ENCODE results near the gene AKR7A2.

GRCh38 chr1:19300211-19300610, 11.7 kb downstream of the AKR7A2 start:
- TF ChIP-seq CTCF (IDR thresholded peaks at IDR 0.05 in 2 of 3, conservative IDR thresholded peaks at IDR 0.05 in 1 of 3; ENCODE audit: control insufficient read depth in 2 of 3, extremely low read depth in 1 of 3, insufficient read depth in 1 of 3, low read depth in 3 of 3, low read length in 3 of 3) (no peak), USF1 (IDR thresholded peaks at IDR 0.05; ENCODE audit: borderline replicate concordance, extremely low read length, insufficient read depth, low read depth, low read length) (no peak), MLLT1 (IDR thresholded peaks at IDR 0.05) (no peak), BACH1 (IDR thresholded peaks at IDR 0.05; ENCODE audit: borderline replicate concordance) (no peak), E4F1 (IDR thresholded peaks at IDR 0.05; ENCODE audit: borderline replicate concordance, partially characterized antibody) (no peak), EGR1 (IDR thresholded peaks at IDR 0.05; ENCODE audit: borderline replicate concordance in 1 of 2, low read depth in 2 of 2, low read length in 2 of 2) (no peak), WRNIP1 (IDR thresholded peaks at IDR 0.05; ENCODE audit: borderline replicate concordance, low read depth, low read length) (no peak), BCL11A (IDR thresholded peaks at IDR 0.05; ENCODE audit: low read depth, low read length) (no peak)
